ENCODE data around the gene PALLD. TPM values are rescaled to one million over a fixed set of nuclear protein-coding genes. Genes with fewer than 3 reads are reported as not detected.

PALLD gene
- total RNA-seq, 1 experiment from 2014 or later = 18.3 TPM

DNA sequence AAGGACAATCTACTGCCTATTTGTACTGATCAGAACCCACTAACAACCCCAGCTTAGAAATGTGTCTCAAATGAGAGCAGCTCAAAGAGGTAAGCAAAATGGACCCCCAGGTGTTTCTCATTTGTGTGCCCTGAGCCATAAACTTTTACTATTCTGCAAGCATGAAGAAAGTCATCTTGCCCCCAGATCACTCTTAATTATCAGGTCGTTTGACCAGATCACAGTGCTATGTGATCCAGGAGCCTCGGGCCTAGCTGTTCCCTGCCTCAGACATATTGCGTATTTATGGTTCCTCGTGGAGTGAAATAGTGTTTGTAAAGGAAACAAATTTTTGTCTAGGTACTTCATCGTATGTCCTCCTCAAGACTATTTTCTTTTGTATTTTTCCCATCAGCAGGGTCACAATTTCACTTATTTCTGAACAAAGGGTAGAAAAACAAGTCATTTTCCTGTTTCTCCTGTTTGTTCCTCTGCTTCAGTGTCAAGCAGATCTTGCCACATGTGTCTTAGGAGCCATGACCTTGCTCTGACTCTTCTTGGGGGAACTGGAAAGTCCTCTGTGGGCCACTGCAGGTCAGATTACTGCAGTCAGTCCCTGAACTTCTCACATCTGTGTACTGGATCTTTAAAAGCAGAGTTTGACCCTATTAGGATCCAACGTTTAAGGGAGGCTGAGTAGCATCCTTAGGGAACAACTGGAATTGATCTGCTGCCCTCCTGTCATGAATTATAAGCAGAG is 194.9 kb downstream of the PALLD start:
- Histone ChIP-seq H3K18ac (ENCODE audit: insufficient read length, low read depth, low read length) (no peak overlapping the region), H2BK120ac (ENCODE audit: low read depth, low read length, poor library complexity, severe bottlenecking) (no peak overlapping the region), H4K8ac (replicated peaks; ENCODE audit: insufficient read length, low read depth, low read length) (no peak overlapping the region), H4K91ac (ENCODE audit: insufficient read length, low read depth, low read length) (no peak overlapping the region), H3K56ac (ENCODE audit: insufficient read length, low read depth, low read length) (no peak overlapping the region), H3K23ac (ENCODE audit: insufficient read length, low read depth, low read length) (no peak overlapping the region), H3K79me2 (ENCODE audit: insufficient read depth, low read length) (no peaks in the 10 kb centered on the region), H2BK5ac (ENCODE audit: insufficient read length, low read length) (no peak overlapping the region), H2BK20ac (ENCODE audit: low read depth, low read length, poor library complexity, severe bottlenecking) (no peak overlapping the region), H3K79me1 (ENCODE audit: insufficient read depth, low read depth, low read length, poor library complexity, severe bottlenecking) (no peaks in the 10 kb centered on the region), H3K4me2 (ENCODE audit: insufficient read depth, insufficient read length, low read length) (no peak overlapping the region), H3K27ac (ENCODE audit: insufficient read length, low read depth, low read length) (no peak overlapping the region), H3K4me1 (ENCODE audit: insufficient read depth, low read length) (no peaks in the 10 kb centered on the region), H2AFZ (ENCODE audit: low read length) (no peak overlapping the region), H3K9ac (ENCODE audit: extremely low read depth, insufficient read length, low read length) (no peak overlapping the region), H3K4ac (ENCODE audit: low read depth, low read length) (no peak overlapping the region), H3K14ac (ENCODE audit: insufficient read depth, low read length) (no peak overlapping the region), H3T11ph (ENCODE audit: low read length) (peak overlapping the region; percentile 48), H3K9me3 (ENCODE audit: control insufficient read depth, low read depth, low read length) (no peaks in the 10 kb centered on the region), H3K27me3 (ENCODE audit: insufficient read depth, low read length) (no peaks in the 10 kb centered on the region), H3K23me2 (ENCODE audit: insufficient read length, low read depth, low read length, poor library complexity, severe bottlenecking) (no peaks in the 10 kb centered on the region), H2BK12ac (ENCODE audit: insufficient read length, low read depth, low read length) (no peak overlapping the region), H2AK5ac (ENCODE audit: insufficient read length, low read length) (no peak overlapping the region), H2BK15ac (ENCODE audit: low read depth, low read length) (no peak overlapping the region), H4K20me1 (ENCODE audit: control insufficient read depth, insufficient read depth, insufficient read length) (no peaks in the 10 kb centered on the region), H4K5ac (ENCODE audit: insufficient read length, low read depth, low read length) (no peak overlapping the region)
- TF ChIP-seq, protein P1, sequence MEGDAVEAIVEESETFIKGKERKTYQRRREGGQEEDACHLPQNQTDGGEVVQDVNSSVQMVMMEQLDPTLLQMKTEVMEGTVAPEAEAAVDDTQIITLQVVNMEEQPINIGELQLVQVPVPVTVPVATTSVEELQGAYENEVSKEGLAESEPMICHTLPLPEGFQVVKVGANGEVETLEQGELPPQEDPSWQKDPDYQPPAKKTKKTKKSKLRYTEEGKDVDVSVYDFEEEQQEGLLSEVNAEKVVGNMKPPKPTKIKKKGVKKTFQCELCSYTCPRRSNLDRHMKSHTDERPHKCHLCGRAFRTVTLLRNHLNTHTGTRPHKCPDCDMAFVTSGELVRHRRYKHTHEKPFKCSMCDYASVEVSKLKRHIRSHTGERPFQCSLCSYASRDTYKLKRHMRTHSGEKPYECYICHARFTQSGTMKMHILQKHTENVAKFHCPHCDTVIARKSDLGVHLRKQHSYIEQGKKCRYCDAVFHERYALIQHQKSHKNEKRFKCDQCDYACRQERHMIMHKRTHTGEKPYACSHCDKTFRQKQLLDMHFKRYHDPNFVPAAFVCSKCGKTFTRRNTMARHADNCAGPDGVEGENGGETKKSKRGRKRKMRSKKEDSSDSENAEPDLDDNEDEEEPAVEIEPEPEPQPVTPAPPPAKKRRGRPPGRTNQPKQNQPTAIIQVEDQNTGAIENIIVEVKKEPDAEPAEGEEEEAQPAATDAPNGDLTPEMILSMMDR (conservative IDR thresholded peaks at IDR 0.05) = no peak
- DNase-seq = no peak
- WGBS (ENCODE audit: extremely low coverage, insufficient read length, low lambda C conversion rate) = no CpG with 5 or more reads among the region's 6 CpGs
- peaks cover 8 to 10% of the 10 kb centered on the region in 2 experiments for H3K4me1 Mint-ChIP-seq
- H3K36me3 Mint-ChIP-seq (ENCODE audit: insufficient read depth in 1 of 3, low read depth in 3 of 3) = no peaks in the 10 kb centered on the region
- no peaks in the 10 kb centered on the region; the same call in 1 of the 2 replicates for H3K27me3 Mint-ChIP-seq (ENCODE audit: low read depth)
- H3K27ac Mint-ChIP-seq = 0 out of 7 replicates have a peak overlapping the region, but pooled peaks of 1 of the 3 experiments have one; percentile 49
- H3K4me3 Mint-ChIP-seq = no peak overlapping the region
- H3K9me3 Mint-ChIP-seq = no peaks in the 10 kb centered on the region

Data from H9 (cell line).